Osteocyte (in vitro differentiated cells): ENCODE results near the gene EMP3. TPM values are rescaled to one million over a fixed set of nuclear protein-coding genes. Genes with fewer than 3 reads are reported as not detected.

ENCODE experiments used
- DNase-seq: peaks from one replicate; pipeline ENCODE4 v3.0.0; 2021; ENCODE audit warnings: mixed read lengths; ENCODE audit not compliant: unreplicated experiment; ENCODE audit errors: extremely low spot score
- H3K27ac Mint-ChIP-seq: one replicate; pipeline ENCODE4 v1.8.0; 2021; ENCODE audit warnings: mild to moderate bottlenecking, mixed read lengths; ENCODE audit not compliant: unreplicated experiment
- H3K27me3 Mint-ChIP-seq: one replicate; pipeline ENCODE4 v1.8.0; 2021; ENCODE audit warnings: mixed read lengths; ENCODE audit not compliant: unreplicated experiment
- H3K36me3 Mint-ChIP-seq: one replicate; pipeline ENCODE4 v1.8.0; 2021; ENCODE audit warnings: mixed read lengths; ENCODE audit not compliant: unreplicated experiment
- H3K4me1 Mint-ChIP-seq: one replicate; pipeline ENCODE4 v1.8.0; 2021; ENCODE audit warnings: mixed read lengths; ENCODE audit not compliant: unreplicated experiment
- H3K4me3 Mint-ChIP-seq: one replicate; pipeline ENCODE4 v1.8.0; 2021; ENCODE audit warnings: mild to moderate bottlenecking, moderate library complexity, mixed read lengths; ENCODE audit not compliant: unreplicated experiment
- H3K9me3 Mint-ChIP-seq: one replicate; pipeline ENCODE4 v1.8.0; 2021; ENCODE audit warnings: mixed read lengths; ENCODE audit not compliant: unreplicated experiment
- long read RNA-seq: library from polyadenylated mRNA; unstranded; transcript quantifications from one replicate; pipeline ENCODE4 v2.0.0, GENCODE V29; 2021
- total RNA-seq: library from RNA; stranded (reverse); gene quantifications from 2 replicates; pipeline ENCODE4 v1.2.1, GENCODE V29; 2021
- TF ChIP-seq, protein P1 (sequence below): fragments of 200-600 bp; sonication (generic); IDR thresholded peaks from 2 replicates; pipeline ENCODE4 v1.5.0; 2021; ENCODE audit warnings: antibody characterized with exemption, mild to moderate bottlenecking, moderate library complexity

Gene EMP3
- 201 and 212 TPM in 2 replicates for total RNA-seq
- long read RNA-seq, transcript EMP3-201 (5 exons, 876 nt), result major isoform, 8 of 9 reads
- long read RNA-seq, partial matches to known transcripts, result 1 of 9 reads
- long read RNA-seq, other reads (novel, unspliced or antisense), result 0 of 9 reads

DNA sequence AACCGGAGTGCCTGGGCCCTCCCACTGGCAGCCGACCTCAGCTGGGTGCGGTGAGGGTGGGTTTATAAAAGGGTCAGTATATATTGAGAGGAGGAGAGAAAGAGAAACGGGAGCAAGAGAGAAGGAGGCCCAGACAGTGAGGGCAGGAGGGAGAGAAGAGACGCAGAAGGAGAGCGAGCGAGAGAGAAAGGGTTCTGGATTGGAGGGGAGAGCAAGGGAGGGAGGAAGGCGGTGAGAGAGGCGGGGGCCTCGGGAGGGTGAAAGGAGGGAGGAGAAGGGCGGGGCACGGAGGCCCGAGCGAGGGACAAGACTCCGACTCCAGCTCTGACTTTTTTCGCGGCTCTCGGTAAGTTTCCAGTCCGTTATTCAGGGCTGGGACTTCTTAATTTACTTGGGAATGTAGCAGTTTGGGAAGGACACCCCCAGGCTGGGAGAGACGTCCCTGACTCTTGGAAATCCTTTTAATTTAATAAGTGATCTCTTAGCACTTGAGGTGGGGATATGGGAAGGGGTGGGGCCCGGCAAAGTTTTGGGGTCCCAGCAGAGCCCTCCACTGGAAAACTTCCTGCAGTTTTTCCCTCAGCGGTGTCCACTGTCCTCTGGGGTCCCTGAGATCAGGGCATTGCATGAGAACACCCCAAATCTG, at the start of gene EMP3:
Gene EMP3 (plus strand): TSS at position 288 of the 646 bp plus-strand sequence. CDS start 1,293 bp downstream, outside the sequence.
- Mint-ChIP-seq H3K9me3 (no peaks in the 10 kb centered on the region), H3K36me3 (peaks cover 6% of the 10 kb centered on the region), H3K4me3 (peak within 1 kb of the TSS; percentile 85), H3K4me1 (peaks cover 80% of the 10 kb centered on the region), H3K27ac (peak within 1 kb of the TSS; percentile 99), H3K27me3 (no peaks in the 10 kb centered on the region)
- TF ChIP-seq, protein P1, sequence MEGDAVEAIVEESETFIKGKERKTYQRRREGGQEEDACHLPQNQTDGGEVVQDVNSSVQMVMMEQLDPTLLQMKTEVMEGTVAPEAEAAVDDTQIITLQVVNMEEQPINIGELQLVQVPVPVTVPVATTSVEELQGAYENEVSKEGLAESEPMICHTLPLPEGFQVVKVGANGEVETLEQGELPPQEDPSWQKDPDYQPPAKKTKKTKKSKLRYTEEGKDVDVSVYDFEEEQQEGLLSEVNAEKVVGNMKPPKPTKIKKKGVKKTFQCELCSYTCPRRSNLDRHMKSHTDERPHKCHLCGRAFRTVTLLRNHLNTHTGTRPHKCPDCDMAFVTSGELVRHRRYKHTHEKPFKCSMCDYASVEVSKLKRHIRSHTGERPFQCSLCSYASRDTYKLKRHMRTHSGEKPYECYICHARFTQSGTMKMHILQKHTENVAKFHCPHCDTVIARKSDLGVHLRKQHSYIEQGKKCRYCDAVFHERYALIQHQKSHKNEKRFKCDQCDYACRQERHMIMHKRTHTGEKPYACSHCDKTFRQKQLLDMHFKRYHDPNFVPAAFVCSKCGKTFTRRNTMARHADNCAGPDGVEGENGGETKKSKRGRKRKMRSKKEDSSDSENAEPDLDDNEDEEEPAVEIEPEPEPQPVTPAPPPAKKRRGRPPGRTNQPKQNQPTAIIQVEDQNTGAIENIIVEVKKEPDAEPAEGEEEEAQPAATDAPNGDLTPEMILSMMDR, result no peak
- peak; percentile 95 for DNase-seq

DNA sequence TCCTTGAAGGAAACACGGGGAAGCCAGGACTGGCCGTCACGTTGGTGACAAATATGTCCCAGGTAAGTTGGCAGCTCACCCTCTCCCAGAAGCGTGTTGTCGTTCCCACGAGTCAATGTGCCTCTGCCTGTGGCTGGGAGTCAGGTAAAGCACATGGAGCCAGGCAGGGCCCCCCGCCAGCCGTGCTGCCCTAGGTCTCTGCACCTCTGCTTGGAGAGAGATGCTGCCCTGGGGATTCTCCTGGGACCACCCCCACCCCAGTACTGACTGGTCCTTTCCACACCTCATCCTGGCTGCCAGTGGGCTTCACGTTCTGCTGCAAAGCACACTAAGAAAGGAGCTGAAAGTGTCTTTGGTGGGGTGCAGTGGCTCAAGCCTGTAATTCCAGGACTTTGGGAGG, 45.6 kb upstream of the EMP3 start:
- no peak overlapping the region for H3K4me3 Mint-ChIP-seq
- H3K27me3 Mint-ChIP-seq, result no peaks in the 10 kb centered on the region
- no peak overlapping the region for H3K27ac Mint-ChIP-seq
- peaks cover 6% of the 10 kb centered on the region for H3K4me1 Mint-ChIP-seq
- DNase-seq, result no peak
- TF ChIP-seq, protein P1, result no peak
- H3K9me3 Mint-ChIP-seq, result no peaks in the 10 kb centered on the region
- H3K36me3 Mint-ChIP-seq, result peaks cover 8% of the 10 kb centered on the region

DNA sequence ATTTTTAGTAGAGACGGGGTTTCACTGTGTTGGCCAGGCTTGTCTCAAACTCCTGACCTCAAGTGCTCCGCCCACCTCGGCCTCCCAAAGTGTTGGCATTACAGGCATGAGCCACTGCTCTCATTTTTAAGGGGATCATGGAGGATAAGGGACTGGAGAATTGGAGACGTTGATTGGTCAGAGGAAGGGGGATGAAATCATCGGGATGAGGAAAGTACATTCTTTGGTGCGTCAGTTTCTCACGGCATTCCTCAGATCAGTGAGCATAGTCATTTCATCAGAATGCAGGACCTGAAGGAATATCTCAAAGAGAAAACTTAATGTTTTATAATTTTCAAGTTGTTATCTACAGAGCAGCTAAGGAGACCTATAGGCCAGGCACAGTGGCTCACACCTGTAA, 41.4 kb upstream of the EMP3 start:
- Mint-ChIP-seq H3K27me3 (no peaks in the 10 kb centered on the region), H3K36me3 (peaks cover 28% of the 10 kb centered on the region), H3K27ac (no peak overlapping the region), H3K4me3 (no peak overlapping the region), H3K9me3 (peaks cover 11% of the 10 kb centered on the region), H3K4me1 (peaks cover 5% of the 10 kb centered on the region)
- TF ChIP-seq, protein P1, result no peak
- DNase-seq, result no peak

- no peak for DNase-seq
- Mint-ChIP-seq H3K27ac (no peak overlapping the region), H3K4me3 (no peak overlapping the region), H3K27me3 (no peaks in the 10 kb centered on the region), H3K4me1 (peaks cover 5% of the 10 kb centered on the region), H3K36me3 (peaks cover 28% of the 10 kb centered on the region), H3K9me3 (peaks cover 11% of the 10 kb centered on the region)
- TF ChIP-seq, protein P1, result no peak
These were observed 40.5 kb upstream of the EMP3 start for GRCh38 chr19:48284896-48285295.

DNA sequence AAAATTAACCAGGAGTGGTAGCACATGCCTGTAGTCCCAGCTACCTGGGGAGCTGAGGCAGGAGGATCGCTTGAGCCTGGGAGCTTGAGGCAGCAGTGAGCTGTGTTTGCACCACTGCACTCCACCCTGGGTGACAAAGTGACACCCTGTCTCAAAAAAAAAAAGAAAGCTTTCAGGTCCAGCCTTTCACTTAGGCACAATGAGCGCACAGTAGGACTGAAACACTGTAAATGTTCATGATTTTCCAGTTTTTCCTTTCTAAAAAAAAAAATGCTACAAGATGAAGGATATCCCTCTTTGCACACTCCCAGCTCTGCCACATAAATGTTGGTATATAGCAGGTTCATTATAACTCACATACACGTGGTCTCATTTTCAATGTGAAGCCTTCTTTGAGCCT, 37.6 kb upstream of the EMP3 start:
- H3K4me3 Mint-ChIP-seq, result no peak overlapping the region
- TF ChIP-seq, protein P1, result no peak
- no peak overlapping the region for H3K27ac Mint-ChIP-seq
- no peak for DNase-seq
- H3K4me1 Mint-ChIP-seq, result peaks cover 15% of the 10 kb centered on the region
- H3K27me3 Mint-ChIP-seq, result no peaks in the 10 kb centered on the region
- peaks cover 28% of the 10 kb centered on the region for H3K36me3 Mint-ChIP-seq
- H3K9me3 Mint-ChIP-seq, result peaks cover 11% of the 10 kb centered on the region
